Stimulated activated CD4-positive, alpha-beta T cell treated with anti-CD3 and anti-CD28 coated beads, Interleukin-1b, Interleukin-23, amount 100 ng/mL, for 24 hours (primary cell): ENCODE results near the gene PRR9.
A peak's percentile ranks its signal among the peaks of the same experiment; 100 is the strongest.
"Not testable (repeated sequence)": the region's sequence is repeated elsewhere in the genome, so short reads cannot be mapped to it uniquely, and the experiment has no call there.

Experiments
- DNase-seq, 4 experiments: peaks; one replicate each; pipeline ENCODE4 v3.0.0-alpha.2; 2020; ENCODE audit warnings: low read depth in 4 of 4, low spot score in 1 of 4

The PRR9 gene

GRCh38 chr1:153217212-153217611, at the start of gene PRR9:
PRR9 (plus strand) TSS chr1:153217584; CDS start chr1:153218145, 561 bp downstream.
- DNase-seq, result no peak

- DNase-seq, result no peak
Measured at GRCh38 chr1:153168686-153169085, 48.7 kb upstream of the PRR9 start.

GRCh38 chr1:153174624-153175023, 42.8 kb upstream of the PRR9 start:
- no peak for DNase-seq

- no peak for DNase-seq
Measured at GRCh38 chr1:153178922-153179321, 38.5 kb upstream of the PRR9 start.

- DNase-seq, result no peak
Measured at GRCh38 chr1:153180556-153180955, 36.8 kb upstream of the PRR9 start.

- DNase-seq, result not testable (repeated sequence)
Measured at GRCh38 chr1:153188301-153188700, 29.1 kb upstream of the PRR9 start.

- no peak for DNase-seq
Measured at GRCh38 chr1:153190373-153190772, 27.0 kb upstream of the PRR9 start.

- no peak for DNase-seq
Measured at GRCh38 chr1:153192697-153193096, 24.7 kb upstream of the PRR9 start.

GRCh38 chr1:153194331-153195050, 22.9 kb upstream of the PRR9 start:
- no peak for DNase-seq

GRCh38 chr1:153195216-153195615, 22.2 kb upstream of the PRR9 start:
- no peak for DNase-seq

GRCh38 chr1:153202006-153202405, 15.4 kb upstream of the PRR9 start:
- DNase-seq, result no peak

GRCh38 chr1:153203130-153203529, 14.3 kb upstream of the PRR9 start, which contains the start of gene LELP1:
LELP1 (plus strand) TSS chr1:153203430; CDS start chr1:153204708, 1,278 bp downstream.
- no peak for DNase-seq

- no peak for DNase-seq
Measured at GRCh38 chr1:153206631-153207030, 10.8 kb upstream of the PRR9 start.

- no peak for DNase-seq
Measured at GRCh38 chr1:153210206-153210605, 7.2 kb upstream of the PRR9 start.

- no peak for DNase-seq
Measured at GRCh38 chr1:153212201-153212600, 5.2 kb upstream of the PRR9 start.

GRCh38 chr1:153213519-153213918, 3.9 kb upstream of the PRR9 start:
- no peak for DNase-seq

- no peak for DNase-seq
Measured at GRCh38 chr1:153217744-153218416, 496 bp downstream of the PRR9 start.

GRCh38 chr1:153220606-153221303, 3.4 kb downstream of the PRR9 start:
- no peak for DNase-seq

GRCh38 chr1:153223040-153223891, 5.9 kb downstream of the PRR9 start:
- DNase-seq, result peak; percentile 2 to 45 (median 28)

- DNase-seq, result no peak
Measured at GRCh38 chr1:153227810-153228209, 10.4 kb downstream of the PRR9 start.

- no peak for DNase-seq
Measured at GRCh38 chr1:153228491-153228890, 11.1 kb downstream of the PRR9 start.
